ENCODE measurements around the gene FGF3. TPM values are rescaled to one million over a fixed set of nuclear protein-coding genes. Genes with fewer than 3 reads are reported as not detected.

The FGF3 gene
- total RNA-seq, 1 donor from 2014 or later, result not detected

- Mint-ChIP-seq H3K4me3 (no peak overlapping the region), H3K27me3 (ENCODE audit: insufficient read depth) (no peaks in the 10 kb centered on the region), H3K4me1 (ENCODE audit: low read depth) (no peaks in the 10 kb centered on the region), H3K9me3 (no peaks in the 10 kb centered on the region), H3K36me3 (ENCODE audit: low read depth) (no peaks in the 10 kb centered on the region), H3K27ac (no peak overlapping the region)
- intact Hi-C loops (cut with micrococcal nuclease), result loop anchor here (1.0 kb wide), 1 partner anchor 115 kb away; no protein-coding TSS in a partner anchor
- DNase-seq (ENCODE audit: low spot score), result no peak
Measured at GRCh38 chr11:69801513-69802335, 17.5 kb downstream of the FGF3 start.

GRCh38 chr11:69800278-69800677 is 18.9 kb downstream of the FGF3 start:
- Mint-ChIP-seq H3K4me1 (ENCODE audit: low read depth) (no peaks in the 10 kb centered on the region), H3K27me3 (ENCODE audit: insufficient read depth) (peaks cover 2% of the 10 kb centered on the region), H3K4me3 (no peak overlapping the region), H3K27ac (no peak overlapping the region), H3K9me3 (no peaks in the 10 kb centered on the region), H3K36me3 (ENCODE audit: low read depth) (no peaks in the 10 kb centered on the region)
- intact Hi-C loops (cut with micrococcal nuclease), result no loop called here
- DNase-seq (ENCODE audit: low spot score), result no peak

- Mint-ChIP-seq H3K36me3 (ENCODE audit: low read depth) (no peaks in the 10 kb centered on the region), H3K27ac (no peak overlapping the region), H3K27me3 (ENCODE audit: insufficient read depth) (peaks cover 2% of the 10 kb centered on the region), H3K4me3 (no peak overlapping the region), H3K9me3 (no peaks in the 10 kb centered on the region), H3K4me1 (ENCODE audit: low read depth) (no peaks in the 10 kb centered on the region)
- intact Hi-C loops (cut with micrococcal nuclease), result no loop called here
- DNase-seq (ENCODE audit: low spot score), result no peak
Measured at GRCh38 chr11:69799582-69799981, 19.6 kb downstream of the FGF3 start.

- no peak overlapping the region for H3K27ac Mint-ChIP-seq
- peaks cover 2% of the 10 kb centered on the region for H3K27me3 Mint-ChIP-seq (ENCODE audit: insufficient read depth)
- intact Hi-C loops (cut with micrococcal nuclease), result no loop called here
- no peaks in the 10 kb centered on the region for H3K36me3 Mint-ChIP-seq (ENCODE audit: low read depth)
- no peaks in the 10 kb centered on the region for H3K9me3 Mint-ChIP-seq
- no peak for DNase-seq (ENCODE audit: low spot score)
- H3K4me3 Mint-ChIP-seq, result no peak overlapping the region
- no peaks in the 10 kb centered on the region for H3K4me1 Mint-ChIP-seq (ENCODE audit: low read depth)
Measured at GRCh38 chr11:69799097-69799496, 20.1 kb downstream of the FGF3 start.

GRCh38 chr11:69797737-69798528 is 21.3 kb downstream of the FGF3 start:
- no peak overlapping the region for H3K4me3 Mint-ChIP-seq
- H3K27ac Mint-ChIP-seq, result no peak overlapping the region
- H3K27me3 Mint-ChIP-seq (ENCODE audit: insufficient read depth), result peaks cover 3% of the 10 kb centered on the region
- no peak for DNase-seq (ENCODE audit: low spot score)
- H3K9me3 Mint-ChIP-seq, result no peaks in the 10 kb centered on the region
- H3K36me3 Mint-ChIP-seq (ENCODE audit: low read depth), result no peaks in the 10 kb centered on the region
- no peaks in the 10 kb centered on the region for H3K4me1 Mint-ChIP-seq (ENCODE audit: low read depth)
- intact Hi-C loops (cut with micrococcal nuclease), result no loop called here

- Mint-ChIP-seq H3K4me1 (ENCODE audit: low read depth) (no peaks in the 10 kb centered on the region), H3K9me3 (no peaks in the 10 kb centered on the region), H3K27ac (no peak overlapping the region), H3K27me3 (ENCODE audit: insufficient read depth) (peaks cover 4% of the 10 kb centered on the region), H3K4me3 (no peak overlapping the region), H3K36me3 (ENCODE audit: low read depth) (no peaks in the 10 kb centered on the region)
- intact Hi-C loops (cut with micrococcal nuclease), result no loop called here
- DNase-seq (ENCODE audit: low spot score), result no peak
Measured at GRCh38 chr11:69797156-69797555, 22.1 kb downstream of the FGF3 start.

- intact Hi-C loops (cut with micrococcal nuclease), result no loop called here
- no peak overlapping the region for H3K27ac Mint-ChIP-seq
- peaks cover 4% of the 10 kb centered on the region for H3K27me3 Mint-ChIP-seq (ENCODE audit: insufficient read depth)
- no peak overlapping the region for H3K4me3 Mint-ChIP-seq
- DNase-seq (ENCODE audit: low spot score), result no peak
- no peaks in the 10 kb centered on the region for H3K36me3 Mint-ChIP-seq (ENCODE audit: low read depth)
- no peaks in the 10 kb centered on the region for H3K4me1 Mint-ChIP-seq (ENCODE audit: low read depth)
- H3K9me3 Mint-ChIP-seq, result no peaks in the 10 kb centered on the region
Measured at GRCh38 chr11:69796063-69796462, 23.2 kb downstream of the FGF3 start.

GRCh38 chr11:69791276-69792180 is 27.7 kb downstream of the FGF3 start:
- Mint-ChIP-seq H3K9me3 (no peaks in the 10 kb centered on the region), H3K27ac (no peak overlapping the region), H3K4me3 (no peak overlapping the region), H3K4me1 (ENCODE audit: low read depth) (no peaks in the 10 kb centered on the region), H3K27me3 (ENCODE audit: insufficient read depth) (peaks cover 4% of the 10 kb centered on the region), H3K36me3 (ENCODE audit: low read depth) (no peaks in the 10 kb centered on the region)
- DNase-seq (ENCODE audit: low spot score), result no peak
- intact Hi-C loops (cut with micrococcal nuclease), result no loop called here

GRCh38 chr11:69788956-69789355 is 30.3 kb downstream of the FGF3 start:
- H3K9me3 Mint-ChIP-seq, result no peaks in the 10 kb centered on the region
- no peak for DNase-seq (ENCODE audit: low spot score)
- H3K27me3 Mint-ChIP-seq (ENCODE audit: insufficient read depth), result peaks cover 2% of the 10 kb centered on the region
- no peak overlapping the region for H3K27ac Mint-ChIP-seq
- H3K36me3 Mint-ChIP-seq (ENCODE audit: low read depth), result no peaks in the 10 kb centered on the region
- no peak overlapping the region for H3K4me3 Mint-ChIP-seq
- intact Hi-C loops (cut with micrococcal nuclease), result no loop called here
- H3K4me1 Mint-ChIP-seq (ENCODE audit: low read depth), result no peaks in the 10 kb centered on the region

GRCh38 chr11:69787906-69788305 is 31.3 kb downstream of the FGF3 start:
- Mint-ChIP-seq H3K9me3 (no peaks in the 10 kb centered on the region), H3K36me3 (ENCODE audit: low read depth) (no peaks in the 10 kb centered on the region), H3K27ac (no peak overlapping the region), H3K4me3 (no peak overlapping the region), H3K27me3 (ENCODE audit: insufficient read depth) (peaks cover under 1% of the 10 kb centered on the region), H3K4me1 (ENCODE audit: low read depth) (no peaks in the 10 kb centered on the region)
- intact Hi-C loops (cut with micrococcal nuclease), result no loop called here
- no peak for DNase-seq (ENCODE audit: low spot score)

- H3K4me1 Mint-ChIP-seq (ENCODE audit: low read depth), result no peaks in the 10 kb centered on the region
- no peaks in the 10 kb centered on the region for H3K36me3 Mint-ChIP-seq (ENCODE audit: low read depth)
Measured at GRCh38 chr11:69787457-69787856, 31.8 kb downstream of the FGF3 start.

GRCh38 chr11:69781241-69781640 is 38.0 kb downstream of the FGF3 start:
- intact Hi-C loops (cut with micrococcal nuclease), result no loop called here
- DNase-seq (ENCODE audit: low spot score), result no peak
- Mint-ChIP-seq H3K4me1 (ENCODE audit: low read depth) (no peaks in the 10 kb centered on the region), H3K27me3 (ENCODE audit: insufficient read depth) (peaks cover 4% of the 10 kb centered on the region), H3K9me3 (no peaks in the 10 kb centered on the region), H3K36me3 (ENCODE audit: low read depth) (no peaks in the 10 kb centered on the region), H3K4me3 (no peak overlapping the region), H3K27ac (no peak overlapping the region)

More at GRCh38 chr11:69787457-69787856, 31.8 kb downstream of the FGF3 start:
- no peak for DNase-seq (ENCODE audit: low spot score)
- H3K9me3 Mint-ChIP-seq, result no peaks in the 10 kb centered on the region
- H3K4me3 Mint-ChIP-seq, result no peak overlapping the region
- no peaks in the 10 kb centered on the region for H3K27me3 Mint-ChIP-seq (ENCODE audit: insufficient read depth)
- no peak overlapping the region for H3K27ac Mint-ChIP-seq
- intact Hi-C loops (cut with micrococcal nuclease), result no loop called here

Data from activated T-helper 1 cell treated with anti-CD3 and anti-CD28 coated beads, Interleukin-12 subunit alpha, Interleukin-12 subunit beta, Interleukin-2, Interleukin-4 antibody, amounts not matched to agents 30 ng/mL and 10 ng/mL and 1 ng/mL, durations not matched to agents 14 hours and 24 hours and 36 hours (primary cell).